22Rv1 (cell line): ENCODE results near the gene SMCR8.
"Not testable (repeated sequence)": the region's sequence is repeated elsewhere in the genome, so short reads cannot be mapped to it uniquely, and the experiment has no call there.

Experiments used
- H3K27ac ChIP-seq: fragments of 450-650 bp; 2 replicates; pipeline ENCODE4 v1.5.1; 2017
- CTCF ChIP-seq: fragments of 450-650 bp; IDR thresholded peaks from 2 replicates; pipeline ENCODE4 v1.5.1; 2017; ENCODE audit warnings: mild to moderate bottlenecking
- ZFX ChIP-seq: fragments of 450-650 bp; IDR thresholded peaks from 2 replicates; pipeline ENCODE4 v1.6.1; 2017; ENCODE audit warnings: antibody characterized with exemption, borderline replicate concordance

SMCR8 gene

GRCh38 chr17:18300725-18301480, 14.2 kb upstream of the SMCR8 start:
- H3K27ac ChIP-seq: no peak overlapping the region
- no peak for TF ChIP-seq CTCF
- no peak for TF ChIP-seq ZFX

- not testable (repeated sequence) for H3K27ac ChIP-seq
Observed at GRCh38 chr17:18303206-18303605, 11.9 kb upstream of the SMCR8 start.

GRCh38 chr17:18309202-18309601, 5.9 kb upstream of the SMCR8 start:
- TF ChIP-seq ZFX (no peak), CTCF (no peak)
- H3K27ac ChIP-seq: no peak overlapping the region

GRCh38 chr17:18314059-18314730, 898 bp upstream of the SMCR8 start:
- H3K27ac ChIP-seq: peak overlapping the region; percentile 93
- TF ChIP-seq CTCF: no peak
- TF ChIP-seq ZFX: no peak

GRCh38 chr17:18315562-18315922, 449 bp downstream of the SMCR8 start:
- H3K27ac ChIP-seq: peak overlapping the region; percentile 93
- TF ChIP-seq CTCF: no peak
- no peak for TF ChIP-seq ZFX

GRCh38 chr17:18315961-18316360, 868 bp downstream of the SMCR8 start:
- no peak for TF ChIP-seq ZFX
- no peak for TF ChIP-seq CTCF
- H3K27ac ChIP-seq: peak overlapping the region; percentile 93

- TF ChIP-seq ZFX (no peak), CTCF (no peak)
- H3K27ac ChIP-seq: no peak overlapping the region
Observed at GRCh38 chr17:18318117-18318516, 3.0 kb downstream of the SMCR8 start.
